Natural killer cell (primary cell): Measurements from ENCODE around the gene SPTBN4. TPM values are rescaled to one million over a fixed set of nuclear protein-coding genes. Genes with fewer than 3 reads are reported as not detected.
"Not testable (repeated sequence)": the region's sequence is repeated elsewhere in the genome, so short reads cannot be mapped to it uniquely, and the experiment has no call there.

Experiments used
- ATAC-seq, 3 donors: fragments of 150-1000 bp in 2 of 3; fragments of 200-7000 bp in 1 of 3; cut with Tn5 transposase; 1 replicate in 1 of 3; 2 replicates in 2 of 3; pipeline ENCODE4 v1.10.0; 2021; ENCODE audit warnings: mild to moderate bottlenecking in 2 of 3, moderate library complexity in 2 of 3
- DNase-seq, 2 donors: peaks; one replicate each; pipeline versions ENCODE4 v3.0.0 to v3.0.0-alpha.2; 2013 to 2021; ENCODE audit warnings: mixed read lengths in 1 of 2
- H3K27ac ChIP-seq: one replicate; pipeline ENCODE4 v1.5.1; 2013; ENCODE audit warnings: mild to moderate bottlenecking, low read length
- H3K27me3 ChIP-seq: one replicate; pipeline ENCODE4 v1.6.1; 2013; ENCODE audit warnings: low read length; ENCODE audit not compliant: control insufficient read depth, insufficient read depth
- H3K36me3 ChIP-seq: one replicate; pipeline ENCODE4 v1.6.1; 2013; ENCODE audit warnings: low read length; ENCODE audit not compliant: control insufficient read depth, insufficient read depth
- H3K4me1 ChIP-seq: one replicate; pipeline ENCODE4 v1.6.1; 2013; ENCODE audit warnings: low read length; ENCODE audit not compliant: control insufficient read depth, insufficient read depth
- H3K4me3 ChIP-seq: one replicate; pipeline ENCODE4 v1.5.1; 2013; ENCODE audit warnings: low read length
- H3K9me3 ChIP-seq: one replicate; pipeline ENCODE4 v1.6.1; 2013; ENCODE audit warnings: low read length; ENCODE audit not compliant: control insufficient read depth, insufficient read depth
- H3K27ac Mint-ChIP-seq, 2 donors: one replicate each; pipeline ENCODE4 v1.8.0; 2022; ENCODE audit warnings: mild to moderate bottlenecking in 2 of 2, mixed read lengths in 2 of 2, moderate library complexity in 1 of 2
- H3K27me3 Mint-ChIP-seq, 2 donors: one replicate each; pipeline ENCODE4 v1.8.0; 2022; ENCODE audit warnings: low read depth in 2 of 2, mixed read lengths in 2 of 2
- H3K36me3 Mint-ChIP-seq: one replicate; pipeline ENCODE4 v1.8.0; 2022; ENCODE audit warnings: mixed read lengths
- H3K4me1 Mint-ChIP-seq, 2 donors: one replicate each; pipeline ENCODE4 v1.8.0; 2022; ENCODE audit warnings: mixed read lengths in 2 of 2
- H3K4me3 Mint-ChIP-seq: one replicate; pipeline ENCODE4 v1.8.0; 2022; ENCODE audit warnings: mild to moderate bottlenecking, moderate library complexity, mixed read lengths
- H3K9me3 Mint-ChIP-seq, 2 donors: one replicate each; pipeline ENCODE4 v1.8.0; 2022; ENCODE audit warnings: mixed read lengths in 2 of 2
- WGBS: methylation state at CpG from one replicate; pipeline ENCODE4 v1.1.7; 2013; ENCODE audit warnings: missing lambda C conversion rate; ENCODE audit not compliant: insufficient coverage; 5-methylcytosine and 5-hydroxymethylcytosine counted together
- intact Hi-C: fragments of 100-400 bp; cut with micrococcal nuclease; formaldehyde crosslinking; loops from one replicate; pipeline ENCODE4 v1.14.2; 2022
- total RNA-seq, 4 donors: library from RNA; stranded (reverse); fragments of 120-200 nt in 1 of 4; gene quantifications; one replicate each; pipeline versions ENCODE4 v1.2.3 to v1.2.4, GENCODE V29; 2013 to 2022
- TF ChIP-seq, protein P1 (sequence below): fragments of 200-600 bp; IDR thresholded peaks from one replicate; pipeline ENCODE4 v1.8.0; 2022; ENCODE audit warnings: antibody characterized with exemption

Gene SPTBN4
- total RNA-seq, 3 donors from 2014 or later (not counting 1 experiment from before 2014, with no cell fraction given): 0.16 to 0.63 (median 0.31) TPM

DNA sequence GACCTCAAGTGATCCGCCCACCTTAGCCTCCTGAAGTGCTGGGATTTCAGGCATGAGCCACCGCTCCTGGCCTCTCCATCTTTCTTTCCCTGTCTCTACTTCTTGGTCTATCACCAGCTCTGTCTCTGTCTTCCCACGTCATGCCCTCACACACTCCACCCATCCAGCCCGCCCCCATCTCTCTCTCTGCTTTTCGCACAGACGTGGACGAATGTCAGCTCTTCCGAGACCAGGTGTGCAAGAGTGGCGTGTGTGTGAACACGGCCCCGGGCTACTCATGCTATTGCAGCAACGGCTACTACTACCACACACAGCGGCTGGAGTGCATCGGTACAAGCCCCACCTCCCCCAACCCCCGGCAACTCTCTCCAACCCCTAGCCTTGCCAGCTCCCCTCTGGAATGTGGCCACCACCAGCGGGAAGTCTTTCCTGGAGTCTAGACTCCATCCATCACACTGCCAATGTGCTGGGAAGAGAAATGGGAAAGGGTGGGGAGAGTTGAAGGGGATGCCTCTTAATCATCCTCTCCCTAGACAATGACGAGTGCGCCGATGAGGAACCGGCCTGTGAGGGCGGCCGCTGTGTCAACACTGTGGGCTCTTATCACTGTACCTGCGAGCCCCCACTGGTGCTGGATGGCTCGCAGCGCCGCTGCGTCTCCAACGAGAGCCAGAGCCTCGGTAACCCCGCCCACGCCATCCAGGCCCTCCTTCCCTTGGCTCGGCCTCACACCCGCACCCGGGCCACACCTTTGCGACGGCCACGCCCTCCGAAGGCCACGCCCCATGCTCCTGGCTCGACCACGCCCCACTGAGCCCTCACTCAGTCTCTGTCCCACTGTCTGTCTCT lies 156.8 kb downstream of the SPTBN4 start:
- TF ChIP-seq, protein P1, sequence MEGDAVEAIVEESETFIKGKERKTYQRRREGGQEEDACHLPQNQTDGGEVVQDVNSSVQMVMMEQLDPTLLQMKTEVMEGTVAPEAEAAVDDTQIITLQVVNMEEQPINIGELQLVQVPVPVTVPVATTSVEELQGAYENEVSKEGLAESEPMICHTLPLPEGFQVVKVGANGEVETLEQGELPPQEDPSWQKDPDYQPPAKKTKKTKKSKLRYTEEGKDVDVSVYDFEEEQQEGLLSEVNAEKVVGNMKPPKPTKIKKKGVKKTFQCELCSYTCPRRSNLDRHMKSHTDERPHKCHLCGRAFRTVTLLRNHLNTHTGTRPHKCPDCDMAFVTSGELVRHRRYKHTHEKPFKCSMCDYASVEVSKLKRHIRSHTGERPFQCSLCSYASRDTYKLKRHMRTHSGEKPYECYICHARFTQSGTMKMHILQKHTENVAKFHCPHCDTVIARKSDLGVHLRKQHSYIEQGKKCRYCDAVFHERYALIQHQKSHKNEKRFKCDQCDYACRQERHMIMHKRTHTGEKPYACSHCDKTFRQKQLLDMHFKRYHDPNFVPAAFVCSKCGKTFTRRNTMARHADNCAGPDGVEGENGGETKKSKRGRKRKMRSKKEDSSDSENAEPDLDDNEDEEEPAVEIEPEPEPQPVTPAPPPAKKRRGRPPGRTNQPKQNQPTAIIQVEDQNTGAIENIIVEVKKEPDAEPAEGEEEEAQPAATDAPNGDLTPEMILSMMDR: no peak
- peaks cover 20% of the 10 kb centered on the region for H3K36me3 ChIP-seq
- H3K4me1 ChIP-seq: no peaks in the 10 kb centered on the region
- no peak overlapping the region for H3K4me3 Mint-ChIP-seq
- DNase-seq (no peak), ATAC-seq (no peak)
- 94% methylated on average over 40 of the region's 41 CpGs for WGBS
- H3K27me3 Mint-ChIP-seq: no peaks in the 10 kb centered on the region
- H3K27ac Mint-ChIP-seq: no peak overlapping the region
- no peaks in the 10 kb centered on the region for H3K27me3 ChIP-seq
- H3K4me1 Mint-ChIP-seq: peaks cover 0 to 24% of the 10 kb centered on the region in 2 donors
- no peaks in the 10 kb centered on the region for H3K9me3 ChIP-seq
- no peak overlapping the region for H3K27ac ChIP-seq
- intact Hi-C loops: no loop called here
- H3K4me3 ChIP-seq: no peak overlapping the region
- peaks cover 6% of the 10 kb centered on the region for H3K36me3 Mint-ChIP-seq
- no peaks in the 10 kb centered on the region for H3K9me3 Mint-ChIP-seq

DNA sequence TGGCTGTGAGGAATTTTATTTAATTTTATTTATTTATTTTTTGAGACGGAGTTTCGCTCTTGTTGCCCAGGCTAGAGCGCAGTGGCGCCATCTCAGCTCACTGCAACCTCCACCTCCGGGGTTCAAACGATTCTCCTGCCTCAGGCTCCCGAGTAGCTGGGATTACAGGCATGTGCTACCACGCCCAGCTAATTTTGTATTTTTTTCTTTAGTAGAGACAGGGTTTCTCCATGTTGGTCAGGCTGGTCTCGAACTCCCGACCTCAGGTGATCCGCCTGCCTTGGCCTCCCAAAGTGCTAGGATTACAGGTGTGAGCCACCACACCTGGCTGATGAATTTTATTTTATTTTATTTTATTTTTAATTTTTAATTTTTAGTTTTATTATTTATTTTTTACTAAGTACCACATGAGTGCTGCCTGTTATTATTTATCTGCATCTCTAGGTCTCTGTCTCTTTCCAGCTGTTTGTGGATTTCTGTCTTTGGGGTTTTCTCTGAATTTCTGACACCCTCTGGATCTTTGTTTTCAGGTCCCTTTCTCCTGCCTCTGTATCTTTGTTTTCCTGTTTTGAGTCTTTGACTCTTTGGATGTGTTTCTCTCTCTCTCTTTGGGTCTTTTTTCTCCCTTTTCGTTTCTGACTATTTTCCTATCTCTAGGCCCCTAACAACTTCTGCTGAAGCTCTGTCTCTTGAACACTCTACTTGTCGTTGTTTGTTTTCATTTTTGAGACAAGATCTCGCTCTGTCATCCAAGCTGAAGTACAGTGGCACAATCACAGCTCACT lies 157.8 kb downstream of the SPTBN4 start:
- intact Hi-C loops, H3K9me3 Mint-ChIP-seq, H3K27me3 ChIP-seq: not testable (repeated sequence)

DNA sequence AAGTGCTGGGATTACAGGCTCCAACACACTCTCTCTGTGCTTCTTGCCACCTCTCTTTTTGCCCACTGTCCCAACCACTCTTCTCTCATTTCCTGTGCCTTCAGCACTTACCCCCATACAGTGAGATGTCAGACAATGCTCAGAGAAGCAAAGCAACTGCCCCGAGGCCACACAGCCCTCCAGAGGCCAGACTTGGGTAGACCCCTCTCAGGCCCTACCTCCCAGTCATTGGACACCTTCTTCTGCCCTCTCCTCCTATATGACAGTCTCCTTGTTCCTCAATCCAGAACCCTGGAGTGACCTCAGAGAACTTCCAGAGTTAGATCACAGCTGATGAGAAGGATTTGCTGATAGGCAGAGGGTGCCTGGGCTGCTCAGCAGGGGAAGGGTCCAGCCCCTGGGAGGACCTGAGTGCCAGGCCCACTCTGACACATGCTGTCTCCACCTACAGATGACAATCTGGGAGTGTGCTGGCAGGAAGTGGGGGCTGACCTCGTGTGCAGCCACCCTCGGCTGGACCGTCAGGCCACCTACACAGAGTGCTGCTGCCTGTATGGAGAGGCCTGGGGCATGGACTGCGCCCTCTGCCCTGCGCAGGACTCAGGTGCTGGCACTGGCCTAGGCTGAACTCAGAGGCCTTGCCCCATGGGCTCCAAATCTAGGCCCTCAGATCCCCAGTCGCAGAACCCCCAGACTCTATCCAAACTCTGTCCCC lies 158.8 kb downstream of the SPTBN4 start:
- Histone ChIP-seq H3K36me3 (peaks cover 11% of the 10 kb centered on the region), H3K27me3 (no peaks in the 10 kb centered on the region), H3K4me3 (no peak overlapping the region), H3K27ac (no peak overlapping the region), H3K9me3 (no peaks in the 10 kb centered on the region), H3K4me1 (no peaks in the 10 kb centered on the region)
- 64% methylated on average over 7 of the region's 7 CpGs for WGBS
- no peak for ATAC-seq
- no peaks in the 10 kb centered on the region for H3K27me3 Mint-ChIP-seq
- no peaks in the 10 kb centered on the region for H3K36me3 Mint-ChIP-seq
- TF ChIP-seq, protein P1: no peak
- DNase-seq: no peak
- peaks cover 0 to 24% of the 10 kb centered on the region in 2 donors for H3K4me1 Mint-ChIP-seq
- H3K27ac Mint-ChIP-seq: peak overlapping the region; percentile 3 to 67
- no peak overlapping the region for H3K4me3 Mint-ChIP-seq
- intact Hi-C loops: no loop called here
- no peaks in the 10 kb centered on the region for H3K9me3 Mint-ChIP-seq

More for the DNA sequence above, 157.8 kb downstream of the SPTBN4 start:
- not testable (repeated sequence) for H3K27ac ChIP-seq, ATAC-seq, H3K27me3 Mint-ChIP-seq, DNase-seq, H3K4me3 ChIP-seq, H3K4me1 ChIP-seq, H3K4me3 Mint-ChIP-seq, H3K9me3 ChIP-seq, H3K36me3 Mint-ChIP-seq
- Mint-ChIP-seq H3K4me1 (peaks cover 0 to 24% of the 10 kb centered on the region in 2 donors), H3K27ac (peak overlapping the region in 1 of 2 donors; percentile 25)
- 96% methylated on average over 13 of the region's 14 CpGs for WGBS
- peaks cover 15% of the 10 kb centered on the region for H3K36me3 ChIP-seq

Other genes starting within 250 kb of the SPTBN4 start
- gene TTC9B, start 248.6 kb upstream of the SPTBN4 start, total RNA-seq: not detected
- 1 to 10 TPM; 1.2 to 1.8 (median 1.2) TPM for gene CCNP, start 240.3 kb upstream of the SPTBN4 start, total RNA-seq
- gene AKT2, start 181.7 kb upstream of the SPTBN4 start, total RNA-seq: 100 to 1,000 TPM; 234 to 292 (median 261) TPM
- gene C19orf47, start 118.6 kb upstream of the SPTBN4 start, total RNA-seq: 10 to 100 TPM; 15.2 to 20.2 (median 16.1) TPM
- 100 to 1,000 TPM; 107 to 140 (median 109) TPM for gene PLD3, start 118.3 kb upstream of the SPTBN4 start, total RNA-seq
- gene HIPK4, start 76.8 kb upstream of the SPTBN4 start, total RNA-seq: under 1 TPM in 2 of 3 donors, not detected in 1; 0.14 to 0.29 TPM
- gene PRX, start 53.6 kb upstream of the SPTBN4 start, total RNA-seq: 1 to 10 TPM; 2.0 to 3.8 (median 3.7) TPM
- 10 to 100 TPM; 31.2 to 53.5 (median 38.7) TPM for gene SERTAD1, start 41.0 kb upstream of the SPTBN4 start, total RNA-seq
- 100 to 1,000 TPM in 1 of 3 donors, 10 to 100 TPM in 2; 57.3 to 102 (median 83.3) TPM for gene SERTAD3, start 22.7 kb upstream of the SPTBN4 start, total RNA-seq
- gene BLVRB, start 1.3 kb upstream of the SPTBN4 start, total RNA-seq: 10 to 100 TPM; 16.8 to 25.2 (median 18.3) TPM
- 100 to 1,000 TPM; 209 to 224 (median 209) TPM for gene SHKBP1, start 109.9 kb downstream of the SPTBN4 start, total RNA-seq
- 100 to 1,000 TPM; 153 to 182 (median 157) TPM for gene LTBP4, start 134.4 kb downstream of the SPTBN4 start, total RNA-seq
- 10 to 100 TPM in 2 of 3 donors, 1 to 10 TPM in 1; 9.9 to 19.5 (median 10.2) TPM for gene NUMBL, start 223.7 kb downstream of the SPTBN4 start, total RNA-seq
- gene COQ8B, start 249.9 kb downstream of the SPTBN4 start, total RNA-seq: 10 to 100 TPM; 31.8 to 46.7 (median 39.6) TPM